Right forelimb (tissue), 1 donor: ENCODE results near the gene SELPLG.
"Not testable (repeated sequence)": the region's sequence is repeated elsewhere in the genome, so short reads cannot be mapped to it uniquely, and the experiment has no call there.

ENCODE experiments used
- DNase-seq: peaks from one replicate; pipeline ENCODE4 v3.0.0-alpha.2; 2018

SELPLG gene

DNA sequence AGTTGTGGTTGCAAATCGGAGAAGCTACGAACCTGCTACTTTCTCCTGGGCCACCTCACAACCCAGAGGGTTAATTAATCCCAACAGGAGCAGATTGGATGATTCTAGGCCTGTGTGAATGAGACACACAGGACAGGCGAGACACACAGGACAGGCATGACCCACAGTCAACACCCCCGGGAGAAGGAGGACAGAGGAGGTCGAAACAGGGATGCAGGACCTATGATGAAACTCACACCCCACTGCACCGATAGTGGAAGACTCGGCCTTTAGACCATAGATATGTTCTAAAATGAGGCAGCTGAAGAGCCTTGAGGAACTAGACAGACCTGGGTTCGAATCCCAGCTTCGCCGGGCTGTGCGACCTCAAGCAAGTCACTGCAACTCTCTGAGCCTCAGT, 47.4 kb downstream of the SELPLG start:
- no peak for DNase-seq

DNA sequence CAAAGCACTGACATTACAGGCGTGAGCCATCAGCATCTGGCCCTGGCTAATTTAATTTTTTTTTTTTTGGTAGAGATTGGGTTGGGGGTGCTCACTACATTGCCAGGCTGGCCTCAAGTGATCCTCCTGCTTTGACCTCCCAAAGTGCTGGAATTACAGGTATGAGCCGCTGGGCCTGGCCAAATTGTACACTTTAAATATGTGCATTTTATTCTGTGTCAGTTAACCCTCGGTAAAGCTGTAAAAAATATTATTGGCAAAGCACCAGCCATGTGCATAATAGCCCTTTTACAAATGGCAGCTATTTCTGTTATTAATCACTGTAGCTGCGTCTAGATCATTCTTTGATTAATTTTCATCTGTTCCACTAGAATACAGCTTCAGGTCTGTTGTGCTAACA, 47.8 kb downstream of the SELPLG start:
- no peak for DNase-seq

DNA sequence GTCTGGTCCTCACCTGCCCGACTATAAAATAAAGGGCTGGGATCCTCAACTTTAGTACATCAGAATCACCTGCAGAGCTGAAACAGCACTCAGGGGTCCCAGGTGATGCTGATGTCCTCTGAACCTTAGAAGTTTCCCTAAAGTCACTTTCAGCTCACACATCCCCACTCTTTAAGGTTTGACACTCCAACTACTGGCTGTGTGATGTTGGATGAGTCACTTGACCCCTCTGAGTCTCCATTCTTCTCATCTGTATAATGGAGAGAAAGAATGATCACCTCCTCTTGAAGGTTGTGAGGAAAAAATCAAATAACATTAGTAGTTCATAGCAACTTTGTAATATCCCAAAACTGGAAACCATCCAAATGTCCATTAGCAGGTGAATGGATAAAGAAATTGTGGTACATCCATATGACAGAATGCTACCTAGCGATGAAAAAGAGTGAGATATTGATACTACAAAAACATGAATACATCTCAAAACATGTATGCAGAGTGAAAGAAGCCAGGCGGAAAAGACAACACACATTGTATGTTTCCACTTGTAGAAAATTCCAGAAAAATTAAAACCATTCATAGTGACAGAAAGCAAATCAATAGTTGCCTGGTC, 49.1 kb downstream of the SELPLG start:
- DNase-seq, result no peak

DNA sequence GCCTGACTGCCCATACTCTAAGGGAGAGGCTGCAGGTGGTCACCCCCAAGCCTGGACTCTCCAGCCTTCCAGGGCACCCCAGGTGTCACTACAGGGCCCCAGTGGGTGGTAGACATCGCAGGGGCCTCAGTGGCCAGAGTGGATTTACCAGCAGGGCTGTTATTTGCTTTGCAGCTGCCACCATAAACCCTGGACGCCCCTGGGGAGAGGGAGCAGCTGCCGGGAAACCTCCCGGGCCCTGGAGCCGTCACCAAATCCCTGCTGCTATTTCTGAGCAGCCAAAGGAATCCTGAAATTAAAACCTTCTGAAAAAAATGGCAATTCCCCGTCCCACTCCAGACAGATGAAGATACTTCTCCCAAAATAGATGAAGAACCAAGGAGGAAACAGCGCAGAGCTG, 49.7 kb downstream of the SELPLG start:
- peak; percentile 73 for DNase-seq

DNA sequence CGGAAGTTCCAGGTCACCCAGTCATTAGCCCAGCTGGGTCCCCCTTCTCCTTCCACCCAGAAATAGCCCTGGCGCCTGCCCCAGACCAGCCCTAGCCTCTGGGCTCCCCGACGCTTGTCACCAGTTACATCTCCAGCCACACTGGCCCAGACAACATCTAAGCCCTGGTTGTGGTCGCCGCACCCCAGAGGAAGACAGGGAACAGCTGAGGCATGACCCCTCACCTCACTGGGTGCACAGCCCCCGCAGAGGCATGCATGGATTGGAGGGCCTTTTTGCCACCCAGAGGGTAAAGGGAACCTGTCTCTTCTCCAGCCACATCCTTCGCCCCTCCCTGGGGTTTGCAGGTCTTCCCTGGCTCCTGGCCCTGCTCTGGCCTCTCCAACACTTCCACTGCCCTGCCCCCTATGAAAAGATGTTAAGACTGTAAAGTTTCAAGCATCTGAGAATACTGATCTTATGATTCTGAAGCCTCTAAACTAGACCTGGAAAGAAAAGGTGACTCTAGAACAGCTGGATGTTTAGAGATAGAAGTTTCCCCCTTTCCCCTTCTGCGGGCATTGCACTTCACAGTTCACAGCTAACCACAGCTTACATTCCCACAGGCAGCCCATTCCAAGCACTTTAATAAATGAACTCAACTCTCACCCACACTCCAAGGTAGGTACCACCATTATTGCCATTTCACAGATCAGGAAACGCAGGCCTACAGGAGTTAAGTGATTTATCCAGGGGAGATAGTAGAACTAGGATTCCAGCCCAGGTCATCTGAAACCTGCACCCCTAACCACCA, 50.5 kb downstream of the SELPLG start:
- DNase-seq, result no peak

DNA sequence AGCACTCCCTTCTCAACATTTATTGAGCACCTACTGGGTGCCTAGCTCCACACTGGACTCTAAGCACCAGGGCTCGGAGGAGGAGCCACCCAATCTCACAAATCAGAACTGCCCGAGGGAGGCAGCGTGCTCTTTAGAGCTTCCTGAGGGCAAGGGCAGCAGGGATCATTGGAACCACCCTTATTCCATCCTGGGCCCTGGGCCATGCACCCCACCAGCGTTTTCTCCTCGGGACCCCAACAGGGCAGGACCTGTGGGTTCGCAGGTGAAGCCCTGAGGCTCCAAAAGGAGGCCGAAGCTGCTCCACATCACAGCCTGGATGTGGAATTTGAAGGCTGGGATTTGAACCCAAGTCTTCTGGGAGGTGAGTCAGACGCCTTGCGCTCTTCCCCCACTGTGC, 51.2 kb downstream of the SELPLG start:
- DNase-seq, result no peak

DNA sequence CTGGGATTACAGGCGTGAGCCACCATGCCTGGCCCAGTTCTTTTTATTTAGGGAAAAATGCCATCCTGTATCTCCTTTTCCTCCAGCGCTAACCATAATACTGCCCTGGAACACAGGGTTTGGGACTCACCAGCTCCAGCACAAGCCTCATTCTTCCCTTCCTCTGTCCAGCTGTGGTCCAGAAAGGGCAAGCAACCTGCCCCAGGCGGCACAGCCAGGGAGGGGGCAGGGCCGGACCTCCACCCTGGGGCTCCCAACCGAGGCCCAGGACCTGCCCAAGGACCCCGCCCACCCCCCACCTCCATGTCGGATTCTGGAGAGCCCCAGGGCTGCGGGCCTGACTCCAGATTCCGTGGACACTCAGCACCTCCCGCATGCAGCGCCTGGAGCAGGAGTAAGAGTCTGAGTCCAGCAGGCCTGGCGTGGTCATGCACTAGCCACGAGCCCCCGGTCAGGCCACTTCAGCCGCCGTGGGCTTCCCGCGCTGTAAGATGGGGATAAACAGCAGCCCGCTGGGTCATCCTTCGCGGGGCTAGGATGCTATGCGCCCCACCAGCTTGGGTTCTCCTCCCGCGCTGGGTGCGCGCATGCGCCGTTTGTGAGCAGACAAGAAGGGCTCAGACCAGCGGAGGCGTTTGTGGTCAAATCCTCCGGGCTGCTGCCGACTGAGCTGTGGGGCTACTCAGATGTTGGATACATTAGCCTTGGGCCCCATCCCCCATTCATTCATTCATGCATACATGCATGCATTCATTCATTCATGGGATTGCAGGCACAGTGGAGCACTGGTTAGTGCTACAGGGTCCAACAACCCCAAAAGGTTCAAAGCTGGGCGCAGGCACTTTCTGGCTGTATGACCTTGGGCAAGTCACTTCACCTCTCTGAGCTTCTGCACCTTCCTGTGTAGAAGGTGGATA, 52.1 kb downstream of the SELPLG start:
- DNase-seq, result no peak

DNA sequence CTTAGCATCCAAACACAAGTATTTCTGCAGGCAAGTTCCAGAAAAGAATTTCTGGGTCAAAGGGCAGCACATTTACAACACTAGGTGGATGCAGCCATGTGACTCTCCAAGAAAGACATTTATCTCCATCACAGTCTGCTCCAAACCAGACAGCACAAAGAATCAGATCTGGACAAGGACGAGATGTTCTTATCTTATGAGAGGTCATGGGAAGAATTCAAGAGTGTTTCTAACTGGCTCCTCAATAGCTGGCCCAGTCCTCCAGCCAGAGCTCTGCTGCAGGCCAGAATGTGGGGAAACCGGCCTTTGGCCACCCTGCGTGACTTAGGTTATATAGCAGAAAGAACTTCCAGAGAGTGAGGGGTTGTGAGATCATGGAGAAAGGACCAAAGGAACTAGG, 53.2 kb downstream of the SELPLG start:
- DNase-seq, result no peak

DNA sequence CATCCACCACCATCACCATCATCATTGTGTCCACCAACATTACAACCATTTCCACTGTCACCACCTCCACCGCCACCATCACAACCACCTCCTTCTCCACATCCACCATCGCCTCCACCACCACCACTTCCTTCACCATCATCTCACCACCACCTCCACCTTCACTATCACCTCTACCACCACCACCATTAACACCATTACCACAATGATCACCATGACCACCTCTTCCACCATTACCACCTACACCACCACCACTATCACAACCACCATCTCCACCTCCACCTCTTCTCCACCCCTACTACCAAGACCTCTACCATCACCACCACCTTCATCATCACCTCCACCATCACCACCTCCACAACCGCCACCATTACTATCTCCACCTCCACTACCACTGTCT, 54.9 kb downstream of the SELPLG start:
- no peak for DNase-seq

DNA sequence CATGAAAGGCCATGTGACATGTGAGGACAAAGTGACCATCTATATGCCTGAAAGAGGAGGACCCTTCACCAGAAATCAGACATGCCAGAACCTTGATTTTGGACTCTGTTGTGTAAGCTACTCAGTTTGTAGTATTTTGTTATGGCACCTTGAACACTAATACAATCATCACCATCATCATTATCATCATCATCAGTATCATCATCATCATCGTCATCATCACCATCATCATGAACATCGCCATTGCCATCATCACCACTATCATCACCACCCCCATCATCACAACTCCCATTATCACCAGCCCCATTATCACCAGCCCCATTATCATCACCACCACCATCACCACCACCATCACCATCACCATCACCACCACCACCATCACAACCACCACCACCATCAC, 55.4 kb downstream of the SELPLG start:
- no peak for DNase-seq

DNA sequence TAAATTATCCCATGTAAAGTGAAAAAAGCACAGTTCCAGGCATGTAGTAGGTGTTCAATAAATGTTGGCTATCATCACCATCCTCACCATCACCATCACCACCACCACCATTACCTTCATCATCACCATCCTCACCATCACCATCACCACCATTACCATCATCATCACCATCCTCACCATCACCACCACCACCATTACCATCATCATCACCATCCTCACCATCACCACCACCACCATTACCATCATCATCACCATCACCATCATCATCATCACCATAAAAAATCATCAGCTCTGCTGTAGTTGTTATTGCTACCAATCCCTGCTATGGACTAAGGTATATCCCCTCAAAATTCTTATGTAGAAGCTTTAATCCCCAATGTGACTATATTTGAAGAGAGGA, 56.2 kb downstream of the SELPLG start:
- no peak for DNase-seq

DNA sequence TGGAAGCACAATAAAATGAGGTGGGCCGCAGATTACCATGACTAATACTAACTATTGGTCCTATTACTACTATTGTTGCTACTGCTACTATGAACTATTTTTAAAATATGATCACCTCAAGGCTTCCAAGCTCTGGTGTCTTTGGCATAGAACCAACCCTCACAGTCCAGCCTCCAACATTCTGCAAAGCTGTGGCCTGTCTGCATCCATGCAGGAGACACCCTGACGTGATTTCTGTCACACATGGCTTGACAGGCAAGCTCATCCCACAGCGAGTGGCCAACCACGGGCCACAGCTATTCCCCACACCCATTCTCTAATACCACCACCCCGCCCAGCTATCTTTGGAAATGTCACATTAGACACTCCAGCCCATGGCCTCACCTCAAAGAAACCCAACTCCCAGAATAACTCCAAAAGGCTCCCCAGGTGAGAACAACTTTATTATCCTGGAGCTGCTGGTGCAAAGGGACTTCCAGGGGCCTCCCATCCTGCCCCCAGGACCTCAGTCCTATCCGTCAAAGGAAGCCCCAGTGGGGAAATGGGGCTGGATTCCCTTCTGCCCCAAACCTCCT, 56.9 kb downstream of the SELPLG start:
- DNase-seq, result peak; percentile 40

DNA sequence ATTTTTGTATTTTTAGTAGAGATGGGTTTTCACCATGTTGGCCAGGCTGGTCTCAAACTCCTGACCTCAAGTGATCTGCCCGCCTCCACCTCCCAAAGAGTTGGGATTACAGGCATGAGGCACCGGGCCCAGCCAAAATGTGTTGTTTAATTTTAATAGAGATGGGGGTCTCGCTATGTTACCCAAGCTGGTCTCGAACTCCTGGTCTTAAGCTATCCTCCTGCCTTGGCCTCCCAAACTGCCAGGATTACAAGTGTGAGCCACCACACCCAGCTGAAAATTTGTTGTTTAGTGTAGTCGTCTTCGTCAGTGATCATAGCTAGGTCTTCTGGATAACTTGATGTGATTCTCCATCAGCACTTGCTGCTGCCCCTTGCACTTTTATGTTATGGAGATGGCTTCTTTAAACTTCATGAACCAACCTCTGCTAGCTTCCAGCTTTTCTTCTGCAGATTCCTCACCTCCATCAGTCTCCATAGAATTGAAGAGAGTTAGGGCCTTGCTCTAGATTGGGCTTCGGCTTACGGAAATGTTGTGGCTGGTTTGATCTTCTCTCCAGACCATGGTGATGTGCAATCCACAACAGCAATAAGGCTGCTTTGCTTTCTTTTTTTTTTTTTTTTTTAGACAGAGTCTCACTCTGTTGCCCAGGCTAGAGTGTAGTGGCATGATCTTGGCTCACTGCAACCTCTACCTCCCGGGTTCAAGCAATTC, 58.3 kb downstream of the SELPLG start:
- peak; percentile 35 for DNase-seq

DNA sequence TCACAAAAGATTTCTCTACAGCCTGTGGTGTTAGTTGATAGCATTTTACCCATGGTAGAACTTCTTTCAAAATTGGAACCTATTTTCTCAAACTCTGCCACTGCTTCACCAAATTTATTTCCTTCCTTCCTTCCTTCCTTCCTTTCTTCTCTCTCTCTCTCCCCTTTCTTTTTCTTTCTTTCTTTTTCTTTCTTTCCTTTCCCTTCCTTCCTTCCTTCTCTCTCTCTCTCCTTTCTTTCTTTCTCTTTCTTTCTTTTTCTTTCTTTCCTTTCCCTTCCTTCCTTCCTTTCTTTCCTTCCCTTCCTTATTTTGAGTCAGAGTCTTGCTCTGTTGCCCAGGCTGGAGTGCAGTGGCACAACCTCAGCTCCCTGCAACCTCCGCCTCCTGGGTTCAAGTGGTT, 59.4 kb downstream of the SELPLG start:
- not testable (repeated sequence) for DNase-seq

DNA sequence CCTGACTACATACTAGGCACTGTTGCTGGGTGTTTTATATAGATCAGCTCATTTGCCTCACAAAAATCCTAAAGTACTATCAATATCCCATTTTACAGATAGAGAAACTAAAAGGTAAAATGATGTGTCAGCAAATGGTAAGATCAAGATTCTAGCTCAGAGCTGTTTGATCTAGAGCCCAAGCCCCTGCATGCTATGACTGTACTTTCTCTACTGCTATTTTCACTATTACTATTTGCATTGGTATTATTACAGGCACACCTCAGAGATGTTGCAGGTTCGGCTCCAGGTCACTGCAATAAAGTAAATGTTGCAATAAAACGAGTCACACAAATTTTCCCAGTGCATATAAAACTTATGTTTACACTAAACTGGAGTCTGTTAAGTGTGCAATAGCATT, 60.4 kb downstream of the SELPLG start:
- no peak for DNase-seq

DNA sequence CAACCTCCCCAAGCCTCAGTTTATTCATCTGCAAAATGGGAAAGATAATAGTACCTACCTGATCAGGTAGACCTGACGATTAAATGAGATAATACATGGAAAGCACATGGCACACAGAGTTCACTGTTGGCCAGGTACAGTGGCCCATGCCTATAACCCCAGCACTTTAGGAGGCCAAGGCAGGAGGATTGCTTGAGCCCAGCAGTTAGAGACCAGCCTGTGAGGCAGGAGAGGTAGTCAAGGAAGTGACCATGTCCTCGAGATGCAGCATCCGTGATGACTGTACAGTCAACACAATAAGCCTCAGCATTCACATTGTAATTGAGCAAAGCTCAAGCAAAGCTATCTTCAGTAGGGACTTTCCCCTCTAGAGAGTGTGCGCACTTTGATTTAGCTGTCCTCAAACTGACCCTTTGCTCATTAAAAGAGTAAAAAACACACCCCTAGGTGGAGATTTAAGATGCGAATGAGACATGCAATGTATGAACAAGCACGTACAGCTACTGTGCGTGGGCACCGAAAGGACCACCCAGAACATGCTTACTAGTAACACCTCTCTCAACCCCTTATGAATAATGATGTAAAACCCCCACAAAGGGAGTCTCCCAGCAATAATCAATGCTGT, 61.4 kb downstream of the SELPLG start:
- no peak for DNase-seq
